Endometrium (tissue), 2 donors: ENCODE results near the gene GPC4.
"Not testable (repeated sequence)": the region's sequence is repeated elsewhere in the genome, so short reads cannot be mapped to it uniquely, and the experiment has no call there.

Source experiments
- FAIRE-seq: peaks from 2 replicates; lab custom pipeline; 2012; peaks lifted over from hg19 to GRCh38; lab: Jason Lieb, UNC
- donor health status: control.
- donor health status: control.

Gene GPC4

GRCh38 chrX:133305348-133305747 is 109.9 kb downstream of the GPC4 start:
- FAIRE-seq = no peak

- FAIRE-seq = no peak
Measured at GRCh38 chrX:133302775-133303445, 112.4 kb downstream of the GPC4 start.

- no peak for FAIRE-seq
Measured at GRCh38 chrX:133300591-133300990, 114.7 kb downstream of the GPC4 start.

- no peak for FAIRE-seq
Measured at GRCh38 chrX:133297284-133297683, 118.0 kb downstream of the GPC4 start.

GRCh38 chrX:133294126-133294525 is 121.2 kb downstream of the GPC4 start:
- FAIRE-seq = no peak

GRCh38 chrX:133290076-133290475 is 125.2 kb downstream of the GPC4 start:
- FAIRE-seq = no peak

- FAIRE-seq = no peak
Measured at GRCh38 chrX:133287860-133288259, 127.4 kb downstream of the GPC4 start.

- no peak for FAIRE-seq
Measured at GRCh38 chrX:133285341-133285740, 129.9 kb downstream of the GPC4 start.

GRCh38 chrX:133279112-133279730 is 136.1 kb downstream of the GPC4 start:
- not testable (repeated sequence) for FAIRE-seq

- FAIRE-seq = no peak
Measured at GRCh38 chrX:133273180-133273579, 142.1 kb downstream of the GPC4 start.

GRCh38 chrX:133269168-133269567 is 146.1 kb downstream of the GPC4 start:
- no peak for FAIRE-seq

- FAIRE-seq = no peak
Measured at GRCh38 chrX:133267621-133268020, 147.7 kb downstream of the GPC4 start.

GRCh38 chrX:133265331-133265730 is 150.0 kb downstream of the GPC4 start:
- no peak for FAIRE-seq

GRCh38 chrX:133258481-133258880 is 156.8 kb downstream of the GPC4 start:
- FAIRE-seq = no peak

- no peak for FAIRE-seq
Measured at GRCh38 chrX:133254666-133255065, 160.6 kb downstream of the GPC4 start.

GRCh38 chrX:133251204-133251603 is 164.1 kb downstream of the GPC4 start:
- no peak for FAIRE-seq

- FAIRE-seq = no peak
Measured at GRCh38 chrX:133250184-133251100, 164.8 kb downstream of the GPC4 start.
